PC-9 (cell line): ENCODE measurements around the gene ZNF593OS.

Experiments
- CTCF ChIP-seq: fragments of 200-600 bp; sonication (generic); conservative IDR thresholded peaks from 2 replicates; pipeline ENCODE4 v1.6.1; 2017; ENCODE audit warnings: mixed run types, antibody characterized with exemption, mild to moderate bottlenecking, moderate library complexity
- EZH2 ChIP-seq: fragments of 200-600 bp; sonication (generic); IDR thresholded peaks from 2 replicates; pipeline ENCODE4 v1.8.0; 2017; ENCODE audit warnings: antibody characterized with exemption, low read depth

- TF ChIP-seq CTCF (no peak), EZH2 (no peak)
Measured at GRCh38 chr1:26213335-26213905, 41.8 kb upstream of the ZNF593OS start.
